Activated CD4-positive, alpha-beta T cell treated with anti-CD3 and anti-CD28 coated beads, Interleukin-2, Interleukin-4, amounts not matched to agents 100 ng/mL and 50 ng/mL, durations not matched to agents 16 hours and 8 hours (primary cell): ENCODE measurements around the gene PC.

ENCODE experiments used
- DNase-seq: peaks from one replicate; pipeline ENCODE4 v3.0.0-alpha.2; 2020; ENCODE audit warnings: low spot score

The PC gene

GRCh38 chr11:66910669-66911068 lies 47.5 kb downstream of the PC start:
- no peak for DNase-seq

DNA sequence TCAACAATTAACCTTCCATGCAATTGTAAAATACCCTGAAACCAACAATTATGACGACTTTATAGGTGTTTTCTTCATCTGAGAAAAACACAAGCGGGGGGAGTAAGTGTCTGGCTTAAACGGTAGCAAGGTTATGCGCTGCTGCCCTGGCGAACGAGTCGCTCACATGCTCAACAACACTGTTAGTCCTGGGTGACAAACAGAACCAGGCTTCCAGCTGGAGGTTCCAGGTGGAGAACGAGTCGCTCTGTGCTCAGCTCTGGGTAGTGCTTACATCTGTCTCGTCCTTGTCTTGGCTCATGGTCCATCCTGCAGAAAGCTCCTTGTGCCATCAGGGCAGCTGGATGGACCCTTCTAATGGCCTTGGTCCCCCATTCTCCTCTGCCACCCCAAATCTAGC lies 48.2 kb downstream of the PC start:
- no peak for DNase-seq

- no peak for DNase-seq
Observed at GRCh38 chr11:66909181-66909580, 49.0 kb downstream of the PC start.

- no peak for DNase-seq
Observed at GRCh38 chr11:66907751-66908630, 50.2 kb downstream of the PC start.

DNA sequence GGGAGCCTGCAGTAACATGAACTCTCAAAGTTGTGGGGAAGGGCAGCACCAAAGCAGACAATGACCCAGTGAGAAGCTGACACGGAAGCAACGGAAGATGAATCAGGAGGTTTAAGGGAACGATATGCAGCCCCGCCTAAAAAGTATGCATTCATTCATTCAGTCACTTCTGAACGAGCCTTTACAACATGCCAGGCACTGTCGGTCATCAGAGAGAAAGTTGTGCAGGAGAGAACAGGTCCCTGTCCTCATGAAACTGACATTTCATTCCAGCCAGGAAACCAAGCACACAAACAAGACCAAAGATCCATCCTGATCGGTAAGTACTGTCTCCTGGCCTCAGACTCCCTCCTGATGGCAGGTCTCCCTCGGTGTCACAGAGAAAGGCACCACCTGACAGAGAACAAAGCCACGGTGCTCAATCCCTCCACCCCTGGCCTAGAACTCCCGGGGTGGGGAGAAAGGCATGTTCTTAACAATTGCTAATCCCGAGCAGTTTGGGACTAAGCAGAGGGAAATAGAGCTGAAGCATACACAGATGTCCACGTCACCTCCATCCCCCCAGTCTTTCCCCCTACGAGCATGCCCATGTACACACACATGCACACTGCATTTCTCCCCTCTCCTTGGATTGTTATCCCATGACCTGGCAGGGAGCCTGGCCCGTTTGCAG lies 52.0 kb downstream of the PC start:
- no peak for DNase-seq

DNA sequence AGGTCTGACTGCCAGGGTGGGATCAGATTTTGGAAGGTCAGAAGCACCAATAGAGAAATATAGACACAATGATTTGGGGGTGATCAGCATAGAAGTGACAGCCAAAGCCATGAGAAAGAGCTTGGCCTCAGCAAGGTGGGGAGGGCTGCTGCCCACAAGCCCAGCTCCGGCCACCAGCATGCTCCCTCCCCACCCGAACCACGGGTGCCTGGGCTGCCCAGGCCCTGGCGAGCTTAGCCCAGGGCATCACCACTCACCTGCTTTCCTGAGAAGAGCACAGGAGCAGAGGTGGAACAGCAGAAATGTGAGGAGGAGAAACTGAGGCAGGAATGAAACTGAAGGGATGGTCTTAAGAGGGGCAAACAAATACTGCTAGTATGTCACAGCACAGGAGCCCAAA lies 52.6 kb downstream of the PC start:
- DNase-seq = no peak

DNA sequence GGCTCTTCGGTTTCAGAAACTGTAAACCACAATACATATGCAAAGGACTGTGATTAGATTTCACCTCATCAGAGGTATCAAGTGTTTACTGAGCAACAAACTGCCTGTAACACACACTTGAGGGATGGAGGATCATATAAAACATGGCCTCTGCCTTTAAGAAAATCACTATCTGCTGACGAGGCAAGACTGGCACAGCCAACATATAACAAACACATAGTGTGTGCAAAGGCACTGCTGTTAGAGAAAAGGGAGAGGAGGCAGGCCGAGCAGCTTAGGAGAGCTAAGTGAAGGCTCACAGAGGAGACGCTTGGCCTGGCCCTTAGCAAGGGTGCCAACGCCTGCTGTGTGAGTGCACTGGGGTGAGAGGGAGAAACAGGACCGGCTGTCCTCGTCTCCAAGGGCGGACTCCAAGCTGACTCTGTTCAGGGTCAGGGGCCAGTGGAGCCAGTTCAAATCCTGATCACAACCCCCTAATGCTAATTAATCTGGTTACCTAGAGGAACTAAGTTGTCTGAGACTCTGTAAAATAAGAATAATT lies 53.1 kb downstream of the PC start:
- no peak for DNase-seq

DNA sequence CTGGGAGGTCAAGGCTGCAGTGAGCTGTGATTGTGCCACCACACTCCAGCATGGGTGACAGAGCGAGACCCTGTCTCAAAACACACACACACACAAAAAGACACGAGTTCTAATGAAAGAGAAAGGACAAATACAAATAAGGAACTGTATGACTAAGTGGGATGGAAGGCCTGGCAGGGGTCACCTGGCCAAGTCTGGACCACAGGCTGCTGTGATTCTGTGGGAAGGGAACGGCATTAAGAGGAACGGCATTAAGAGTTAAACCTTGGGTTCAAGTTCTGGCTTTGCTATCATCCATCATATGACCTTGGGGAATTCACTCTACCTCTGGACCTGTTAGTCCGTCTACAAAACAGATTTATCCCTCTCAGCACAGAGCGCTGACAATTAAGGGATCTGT lies 53.6 kb downstream of the PC start:
- DNase-seq = no peak

GRCh38 chr11:66904055-66904454 lies 54.1 kb downstream of the PC start:
- DNase-seq = no peak

GRCh38 chr11:66902486-66903177 lies 55.6 kb downstream of the PC start:
- DNase-seq = no peak

GRCh38 chr11:66901964-66902390 lies 56.2 kb downstream of the PC start:
- no peak for DNase-seq

GRCh38 chr11:66894141-66894540 lies 64.0 kb downstream of the PC start:
- DNase-seq = no peak

DNA sequence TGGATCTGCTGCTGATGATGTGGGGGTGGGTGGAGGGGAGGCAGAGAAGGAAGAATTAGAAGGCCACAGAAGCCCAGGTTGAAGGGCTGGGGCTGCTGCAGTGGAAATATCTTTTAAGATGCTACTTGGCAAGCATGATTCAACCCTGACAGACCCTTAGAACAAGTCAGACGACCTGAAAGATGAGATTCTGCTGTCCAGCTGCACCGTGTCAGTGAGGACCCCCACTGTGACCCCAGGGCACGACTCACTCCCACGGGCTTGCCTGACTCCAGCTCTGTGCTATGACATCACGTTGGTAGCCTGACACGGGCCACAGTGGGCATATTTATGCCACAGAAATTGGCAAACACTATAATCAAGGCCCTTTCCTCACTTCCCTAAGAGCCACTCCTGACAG lies 65.3 kb downstream of the PC start:
- DNase-seq = no peak

GRCh38 chr11:66891851-66892660 lies 66.1 kb downstream of the PC start:
- peak; percentile 94 for DNase-seq

GRCh38 chr11:66889960-66890359 lies 68.2 kb downstream of the PC start:
- DNase-seq = no peak

- no peak for DNase-seq
Observed at GRCh38 chr11:66888282-66888681, 69.9 kb downstream of the PC start.

DNA sequence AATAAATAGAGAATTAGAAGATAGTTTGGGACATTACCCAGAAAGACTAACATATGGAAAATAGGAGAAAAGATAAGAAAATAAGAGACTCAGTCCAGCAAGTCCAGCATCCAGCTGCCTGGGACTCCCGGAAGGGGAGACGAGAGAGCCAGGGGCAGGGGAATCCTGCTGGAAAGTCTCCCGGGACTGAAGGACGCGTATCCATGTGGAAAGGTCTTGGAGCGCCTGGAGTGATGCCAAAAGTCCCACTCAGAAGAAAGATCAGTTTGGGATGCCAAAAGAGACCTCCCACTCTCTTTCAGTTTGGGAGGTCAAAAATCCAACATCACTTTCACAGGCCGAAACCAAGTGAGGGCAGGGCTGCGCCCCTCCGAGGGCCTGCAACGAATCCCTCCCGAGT lies 70.7 kb downstream of the PC start:
- DNase-seq = no peak

GRCh38 chr11:66886671-66887221 lies 71.4 kb downstream of the PC start:
- no peak for DNase-seq

- DNase-seq = no peak
Observed at GRCh38 chr11:66885950-66886440, 72.2 kb downstream of the PC start.

DNA sequence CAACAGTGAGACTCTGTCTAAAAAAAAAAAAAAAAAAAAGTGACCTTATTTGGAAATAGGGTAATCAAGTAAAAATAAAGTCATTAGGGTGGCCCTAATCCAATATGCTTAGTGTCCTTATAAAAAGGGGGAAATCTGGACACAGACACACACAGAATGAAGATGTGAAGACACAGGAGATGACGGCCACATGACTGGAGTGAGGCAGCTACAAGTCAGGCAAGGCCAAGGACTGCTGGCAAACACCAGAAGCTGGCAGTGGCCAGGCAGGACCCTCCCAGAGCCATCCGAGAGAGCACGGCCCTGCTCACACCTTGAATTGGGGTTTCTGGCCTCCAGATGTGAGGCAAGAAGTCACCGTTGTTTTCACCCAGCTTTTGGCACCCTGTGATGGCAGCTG lies 72.7 kb downstream of the PC start:
- no peak for DNase-seq

- DNase-seq = no peak
Observed at GRCh38 chr11:66884443-66884842, 73.7 kb downstream of the PC start.
